IPS-15b (cell line): ENCODE results near the gene GGNBP2.

ENCODE experiments used
- H3K27me3 ChIP-seq: one replicate; pipeline ENCODE4 v1.6.1; 2013; ENCODE audit warnings: low read length; ENCODE audit not compliant: control insufficient read depth, insufficient read depth
- H3K36me3 ChIP-seq: one replicate; pipeline ENCODE4 v1.6.1; 2013; ENCODE audit warnings: low read length; ENCODE audit not compliant: control insufficient read depth, insufficient read depth
- H3K4me1 ChIP-seq: one replicate; pipeline ENCODE4 v1.6.1; 2013; ENCODE audit warnings: mild to moderate bottlenecking, low read length; ENCODE audit not compliant: control insufficient read depth, insufficient read depth
- H3K4me3 ChIP-seq: one replicate; pipeline ENCODE4 v1.5.1; 2013; ENCODE audit warnings: low read depth, low read length
- H3K9ac ChIP-seq: one replicate; pipeline ENCODE4 v1.6.1; 2013; ENCODE audit warnings: low read depth, mild to moderate bottlenecking, low read length
- H3K9me3 ChIP-seq: one replicate; pipeline ENCODE4 v1.6.1; 2013; ENCODE audit warnings: mild to moderate bottlenecking, low read length; ENCODE audit not compliant: control insufficient read depth, insufficient read depth

Gene GGNBP2

GRCh38 chr17:36545077-36545464 is 352 bp downstream of the GGNBP2 start:
- peak overlapping the region; percentile 85 for H3K9ac ChIP-seq
- H3K4me1 ChIP-seq: no peaks in the 10 kb centered on the region
- no peaks in the 10 kb centered on the region for H3K27me3 ChIP-seq
- peak overlapping the region; percentile 89 for H3K4me3 ChIP-seq
- no peaks in the 10 kb centered on the region for H3K36me3 ChIP-seq
- no peaks in the 10 kb centered on the region for H3K9me3 ChIP-seq

GRCh38 chr17:36545465-36546417 is 1.0 kb downstream of the GGNBP2 start:
- H3K4me3 ChIP-seq: peak overlapping the region; percentile 93

GRCh38 chr17:36546418-36547093 is 1.8 kb downstream of the GGNBP2 start:
- no peaks in the 10 kb centered on the region for H3K27me3 ChIP-seq
- H3K4me1 ChIP-seq: no peaks in the 10 kb centered on the region
- peak overlapping the region; percentile 77 for H3K9ac ChIP-seq
- no peaks in the 10 kb centered on the region for H3K9me3 ChIP-seq
- no peaks in the 10 kb centered on the region for H3K36me3 ChIP-seq
- peak overlapping the region; percentile 93 for H3K4me3 ChIP-seq

More at GRCh38 chr17:36545465-36546417, 1.0 kb downstream of the GGNBP2 start:
- Histone ChIP-seq H3K36me3 (no peaks in the 10 kb centered on the region), H3K27me3 (no peaks in the 10 kb centered on the region), H3K9ac (peak overlapping the region; percentile 77), H3K4me1 (no peaks in the 10 kb centered on the region), H3K9me3 (no peaks in the 10 kb centered on the region)

- no peaks in the 10 kb centered on the region for H3K36me3 ChIP-seq
- no peaks in the 10 kb centered on the region for H3K27me3 ChIP-seq
- no peaks in the 10 kb centered on the region for H3K9me3 ChIP-seq
- no peak overlapping the region for H3K4me3 ChIP-seq
- no peaks in the 10 kb centered on the region for H3K4me1 ChIP-seq
- no peak overlapping the region for H3K9ac ChIP-seq
These were observed 3.1 kb downstream of the GGNBP2 start for GRCh38 chr17:36547776-36548175.

GRCh38 chr17:36550491-36551417 is 6.0 kb downstream of the GGNBP2 start:
- no peak overlapping the region for H3K9ac ChIP-seq
- H3K27me3 ChIP-seq: no peaks in the 10 kb centered on the region
- H3K4me3 ChIP-seq: no peak overlapping the region
- H3K4me1 ChIP-seq: no peaks in the 10 kb centered on the region
- no peaks in the 10 kb centered on the region for H3K36me3 ChIP-seq
- H3K9me3 ChIP-seq: no peaks in the 10 kb centered on the region

- H3K36me3 ChIP-seq: peaks cover 11% of the 10 kb centered on the region
These were observed 8.7 kb downstream of the GGNBP2 start for GRCh38 chr17:36553459-36553858.

GRCh38 chr17:36566081-36566480 is 21.4 kb downstream of the GGNBP2 start:
- Histone ChIP-seq H3K4me1 (no peaks in the 10 kb centered on the region), H3K9me3 (no peaks in the 10 kb centered on the region), H3K27me3 (no peaks in the 10 kb centered on the region), H3K4me3 (no peak overlapping the region), H3K9ac (no peak overlapping the region), H3K36me3 (peaks cover 32% of the 10 kb centered on the region)

More at GRCh38 chr17:36553459-36553858, 8.7 kb downstream of the GGNBP2 start:
- Histone ChIP-seq H3K4me1 (no peaks in the 10 kb centered on the region), H3K9ac (no peak overlapping the region), H3K9me3 (no peaks in the 10 kb centered on the region), H3K27me3 (no peaks in the 10 kb centered on the region), H3K4me3 (no peak overlapping the region)

- Histone ChIP-seq H3K4me1 (no peaks in the 10 kb centered on the region), H3K27me3 (no peaks in the 10 kb centered on the region), H3K36me3 (peaks cover 16% of the 10 kb centered on the region), H3K4me3 (no peak overlapping the region), H3K9ac (no peak overlapping the region), H3K9me3 (no peaks in the 10 kb centered on the region)
These were observed 30.3 kb downstream of the GGNBP2 start for GRCh38 chr17:36575028-36575427.

GRCh38 chr17:36576793-36577192 is 32.1 kb downstream of the GGNBP2 start:
- Histone ChIP-seq H3K36me3 (peaks cover 17% of the 10 kb centered on the region), H3K9me3 (no peaks in the 10 kb centered on the region), H3K4me3 (no peak overlapping the region), H3K4me1 (no peaks in the 10 kb centered on the region), H3K9ac (no peak overlapping the region), H3K27me3 (no peaks in the 10 kb centered on the region)

GRCh38 chr17:36578671-36579070 is 34.0 kb downstream of the GGNBP2 start:
- no peaks in the 10 kb centered on the region for H3K9me3 ChIP-seq
- H3K4me3 ChIP-seq: no peak overlapping the region
- H3K4me1 ChIP-seq: no peaks in the 10 kb centered on the region
- peaks cover 20% of the 10 kb centered on the region for H3K36me3 ChIP-seq
- H3K9ac ChIP-seq: no peak overlapping the region
- H3K27me3 ChIP-seq: no peaks in the 10 kb centered on the region

- no peak overlapping the region for H3K4me3 ChIP-seq
- H3K9ac ChIP-seq: no peak overlapping the region
- no peaks in the 10 kb centered on the region for H3K27me3 ChIP-seq
- H3K9me3 ChIP-seq: no peaks in the 10 kb centered on the region
- no peaks in the 10 kb centered on the region for H3K4me1 ChIP-seq
- peaks cover 32% of the 10 kb centered on the region for H3K36me3 ChIP-seq
These were observed 39.1 kb downstream of the GGNBP2 start for GRCh38 chr17:36583787-36584186.
